H4 (cell line): ENCODE data around the gene ZMYM4. TPM values are rescaled to one million over a fixed set of nuclear protein-coding genes. Genes with fewer than 3 reads are reported as not detected.
"Not testable (repeated sequence)": the region's sequence is repeated elsewhere in the genome, so short reads cannot be mapped to it uniquely, and the experiment has no call there.

Experiments used
- DNase-seq: peaks from one replicate; pipeline ENCODE4 v3.0.0-alpha.2; 2015; ENCODE audit warnings: low spot score
- total RNA-seq: library from RNA; depleted of rRNA; stranded (reverse); fragments of >200 nt; shearing (Covaris generic); gene quantifications from 2 replicates; pipeline ENCODE4 v1.2.3, GENCODE V29; 2014

Gene ZMYM4
- total RNA-seq, 1 experiment from 2014 or later: 14.4 TPM

GRCh38 chr1:35326246-35326866 is 57.8 kb downstream of the ZMYM4 start:
- no peak for DNase-seq

GRCh38 chr1:35331618-35332017 is 63.1 kb downstream of the ZMYM4 start:
- DNase-seq: not testable (repeated sequence)

- DNase-seq: no peak
Measured at GRCh38 chr1:35334485-35334884, 66.0 kb downstream of the ZMYM4 start.

- no peak for DNase-seq
Measured at GRCh38 chr1:35340519-35340918, 72.0 kb downstream of the ZMYM4 start.

- peak; percentile 9 for DNase-seq
Measured at GRCh38 chr1:35345439-35345981, 77.0 kb downstream of the ZMYM4 start.

GRCh38 chr1:35350872-35351271 is 82.4 kb downstream of the ZMYM4 start:
- DNase-seq: no peak

GRCh38 chr1:35359995-35360394 is 91.5 kb downstream of the ZMYM4 start:
- no peak for DNase-seq

GRCh38 chr1:35361638-35362037 is 93.1 kb downstream of the ZMYM4 start:
- no peak for DNase-seq

- no peak for DNase-seq
Measured at GRCh38 chr1:35364741-35365140, 96.2 kb downstream of the ZMYM4 start.

GRCh38 chr1:35367914-35368313 is 99.4 kb downstream of the ZMYM4 start:
- DNase-seq: no peak

- DNase-seq: peak; percentile 2
Measured at GRCh38 chr1:35369922-35370671, 101.6 kb downstream of the ZMYM4 start.

GRCh38 chr1:35371506-35371905 is 103.0 kb downstream of the ZMYM4 start:
- DNase-seq: no peak

GRCh38 chr1:35377555-35377954 is 109.0 kb downstream of the ZMYM4 start:
- DNase-seq: no peak

- DNase-seq: no peak
Measured at GRCh38 chr1:35379317-35380000, 111.0 kb downstream of the ZMYM4 start.

GRCh38 chr1:35380111-35380510 is 111.6 kb downstream of the ZMYM4 start:
- DNase-seq: not testable (repeated sequence)

- DNase-seq: no peak
Measured at GRCh38 chr1:35382107-35382506, 113.6 kb downstream of the ZMYM4 start.

GRCh38 chr1:35386290-35386689 is 117.8 kb downstream of the ZMYM4 start:
- no peak for DNase-seq

- DNase-seq: no peak
Measured at GRCh38 chr1:35386959-35387358, 118.5 kb downstream of the ZMYM4 start.

GRCh38 chr1:35390600-35391494 is 122.3 kb downstream of the ZMYM4 start:
- no peak for DNase-seq

- DNase-seq: no peak
Measured at GRCh38 chr1:35394386-35394785, 125.9 kb downstream of the ZMYM4 start.

GRCh38 chr1:35398739-35399138 is 130.2 kb downstream of the ZMYM4 start:
- DNase-seq: no peak

GRCh38 chr1:35401049-35401448 is 132.5 kb downstream of the ZMYM4 start:
- DNase-seq: no peak
